GM18907 (cell line): Measurements from ENCODE around the gene MUC5B.

ENCODE experiments used
- ATAC-seq: cut with Tn5 transposase; IDR thresholded peaks from one replicate; pipeline ENCODE4 v1.9.1; 2021; ENCODE audit warnings: mild to moderate bottlenecking, moderate library complexity; ENCODE audit not compliant: unreplicated experiment

Gene MUC5B

DNA sequence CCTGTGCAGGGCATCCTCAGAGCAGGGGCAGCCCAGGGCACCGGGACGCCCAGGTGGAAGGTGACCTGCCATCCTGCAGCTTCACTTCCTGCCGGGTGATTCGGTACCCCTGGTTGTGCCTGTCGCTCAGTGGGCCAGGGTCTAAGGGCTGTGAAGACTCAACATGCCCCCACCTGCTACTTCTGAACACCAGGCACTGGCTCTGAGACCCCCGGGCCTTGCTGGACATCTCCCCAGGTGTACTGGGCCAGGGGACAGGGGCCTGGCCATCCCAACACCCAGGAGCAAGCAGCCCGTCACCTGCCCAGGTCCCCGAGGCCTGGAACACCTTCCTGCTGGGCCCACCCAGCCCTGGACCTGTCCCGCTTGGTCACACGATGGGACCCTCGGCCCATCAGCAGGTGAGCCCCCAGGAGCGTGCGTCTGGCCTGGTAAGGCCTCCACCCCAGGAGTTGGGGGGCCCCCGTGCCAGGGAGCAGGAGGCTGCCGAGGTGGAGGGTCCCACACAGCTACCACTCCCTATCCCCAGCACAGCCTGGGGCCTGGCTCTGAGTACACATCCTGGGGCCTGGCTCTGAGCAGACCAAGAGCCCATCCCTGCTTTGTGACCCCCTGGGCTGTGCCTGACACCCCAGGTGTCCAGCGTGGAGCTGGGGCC, 3.9 kb upstream of the MUC5B start:
- ATAC-seq = no peak

DNA sequence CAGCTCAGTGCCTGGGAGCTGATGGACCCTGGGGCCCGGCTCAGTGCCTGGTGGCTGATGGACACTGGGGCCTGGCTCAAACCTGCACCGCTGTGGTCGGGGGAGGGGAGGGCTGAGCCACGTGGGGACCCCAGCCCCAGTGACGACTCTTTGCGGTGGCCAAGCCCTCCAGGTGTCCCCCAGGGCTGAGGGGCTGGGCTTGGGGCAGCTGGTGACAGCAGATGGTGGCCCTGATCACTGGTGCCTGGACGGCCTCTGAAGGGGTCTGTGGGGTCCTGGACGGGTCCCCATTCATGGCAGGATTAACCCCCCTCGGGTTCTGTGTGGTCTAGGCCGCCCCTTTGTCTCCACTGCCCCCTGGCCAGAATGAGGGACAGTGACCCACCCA, 3.4 kb upstream of the MUC5B start:
- no peak for ATAC-seq

DNA sequence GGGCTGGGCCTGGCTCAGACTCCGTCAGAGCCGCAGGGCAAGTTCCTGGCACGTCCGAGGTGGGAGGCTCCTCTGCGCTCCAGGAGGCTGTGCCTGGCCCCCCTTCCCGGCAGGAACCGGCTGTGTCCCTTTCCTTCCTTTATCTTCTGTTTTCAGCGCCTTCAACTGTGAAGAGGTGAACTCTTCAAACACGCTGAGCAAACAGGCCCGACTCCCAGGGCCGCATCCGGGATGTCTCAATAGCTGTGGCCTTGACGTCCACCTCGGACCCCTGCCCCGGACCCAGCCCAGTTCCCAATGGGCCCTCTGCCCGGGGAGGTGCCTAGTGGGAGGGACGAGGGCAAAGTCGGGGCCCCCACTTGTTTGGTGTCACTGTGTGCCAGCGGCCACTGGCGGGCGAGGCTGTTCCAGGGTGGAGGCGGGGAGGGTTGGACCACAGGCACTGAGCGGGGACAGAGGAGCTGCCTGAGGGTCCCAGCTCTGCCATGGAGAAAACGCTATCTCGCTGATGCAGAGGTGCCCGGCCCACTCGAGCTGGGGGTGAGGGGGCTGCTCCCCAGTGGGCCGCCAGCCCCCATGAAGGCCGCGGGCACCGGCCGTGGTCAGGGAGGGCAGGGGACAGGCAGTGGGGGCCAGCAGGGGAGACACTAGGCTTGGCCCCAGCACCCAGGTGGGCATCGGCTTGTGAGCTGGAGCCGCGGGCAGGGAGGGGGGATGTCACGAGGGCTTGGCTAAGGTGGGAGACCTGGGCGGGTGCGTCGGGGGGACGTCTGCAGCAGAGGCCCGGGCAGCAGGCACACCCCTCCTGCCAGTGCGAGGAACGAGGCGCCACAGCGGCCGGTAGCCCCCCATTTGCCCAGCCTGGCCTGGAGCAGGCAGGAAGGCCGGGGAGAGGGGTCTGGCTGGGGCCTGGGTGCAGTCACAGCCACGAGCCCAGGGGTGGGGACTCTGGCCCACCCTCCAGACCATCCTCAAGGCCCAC, 2.7 kb upstream of the MUC5B start:
- ATAC-seq = no peak

DNA sequence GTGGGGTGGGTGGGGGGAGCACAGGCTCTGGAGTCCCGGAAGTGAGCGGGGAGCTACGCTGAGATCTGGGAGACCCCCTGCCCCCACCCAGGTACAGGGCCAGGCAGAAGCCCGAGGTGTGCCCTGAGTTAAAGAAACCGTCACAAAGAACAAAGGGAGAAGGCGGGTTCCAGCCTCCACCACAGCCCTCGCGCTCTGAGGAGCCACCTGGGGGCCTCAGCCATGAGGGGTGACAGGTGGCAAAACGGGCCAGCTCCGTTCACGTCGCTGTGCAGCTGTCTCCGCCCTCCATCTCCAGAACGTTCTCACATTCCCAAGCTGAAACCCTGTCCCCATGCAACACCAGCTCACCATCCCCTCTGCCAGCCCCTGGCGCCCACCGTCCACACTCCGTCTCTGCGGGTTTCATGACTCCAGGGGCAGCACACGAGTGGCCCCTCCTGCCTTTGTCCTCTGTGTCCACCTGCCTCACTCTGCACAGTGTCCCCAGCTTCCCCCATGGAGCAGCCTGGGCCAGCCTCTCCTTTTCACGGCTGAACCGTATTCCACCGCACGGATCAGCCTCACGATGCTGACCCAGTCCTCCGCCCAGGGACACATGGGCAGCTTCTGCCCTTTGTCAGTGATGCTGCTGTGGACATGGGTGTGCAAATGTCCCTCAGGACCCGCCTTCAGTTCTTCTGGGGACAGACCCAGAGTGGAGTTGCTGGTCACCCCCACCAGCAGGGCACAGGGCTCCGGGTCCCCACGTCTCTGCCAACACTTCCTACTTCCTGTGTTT, 1.7 kb upstream of the MUC5B start:
- ATAC-seq = no peak

DNA sequence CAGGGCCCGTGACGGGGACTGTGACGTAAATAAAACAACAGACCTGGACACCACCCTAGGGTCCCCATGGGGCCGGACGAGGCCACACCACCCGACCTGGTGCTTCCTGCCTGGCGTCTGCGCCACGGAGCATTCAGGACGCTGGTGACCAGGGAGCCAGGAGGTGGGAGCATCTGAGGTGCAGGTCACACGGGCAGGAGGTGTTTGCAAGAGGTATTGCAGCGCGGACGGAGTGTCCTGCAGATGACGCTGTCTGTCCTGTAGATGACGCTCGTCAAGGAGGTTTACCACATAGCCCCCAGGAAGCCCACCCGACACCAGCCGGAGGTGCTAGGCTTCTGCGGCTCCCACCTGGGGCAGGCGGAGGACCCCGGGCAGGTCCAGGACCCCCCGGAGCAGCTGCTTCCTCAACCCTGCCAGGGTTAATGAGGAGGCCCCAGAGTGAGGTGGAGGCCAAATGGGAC, 986 bp upstream of the MUC5B start:
- no peak for ATAC-seq

DNA sequence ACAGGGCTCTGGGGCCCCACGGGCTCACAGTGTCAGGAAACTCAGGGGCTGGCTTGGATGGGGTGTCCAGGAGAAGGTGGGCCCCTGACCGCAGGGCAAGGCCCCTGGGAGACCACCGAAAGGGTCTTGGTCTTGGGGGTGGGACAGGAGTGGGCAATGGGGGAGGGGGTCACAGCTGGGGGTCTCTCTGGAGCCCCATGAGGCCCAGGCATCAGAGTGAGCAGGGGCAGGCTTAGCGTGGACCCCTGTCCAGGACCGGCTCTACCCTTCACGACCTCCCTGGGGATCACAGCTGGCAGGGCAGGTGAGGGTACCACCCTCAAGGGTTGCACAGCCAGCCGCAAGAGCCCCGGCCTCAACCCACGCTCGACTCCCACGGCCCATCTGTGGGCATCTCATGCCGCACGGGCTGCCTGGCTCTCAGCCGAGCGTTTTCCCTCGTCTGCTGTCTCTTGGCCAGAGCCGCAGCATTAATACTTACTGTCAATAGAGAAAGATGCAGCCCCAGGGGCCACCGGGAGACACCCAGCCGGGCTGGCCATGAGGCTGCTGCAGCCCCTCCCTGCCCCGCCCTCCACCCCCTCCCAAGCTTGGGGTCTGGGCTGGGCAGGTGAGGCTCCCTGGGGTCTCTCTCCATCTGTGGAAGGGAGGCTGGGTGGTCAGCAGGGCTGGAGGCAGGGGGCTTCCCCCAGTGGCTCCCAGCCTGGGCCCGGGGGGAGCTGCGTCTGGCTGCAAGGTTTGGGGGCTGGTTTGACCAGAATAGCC, 662 bp downstream of the MUC5B start:
- ATAC-seq = no peak

DNA sequence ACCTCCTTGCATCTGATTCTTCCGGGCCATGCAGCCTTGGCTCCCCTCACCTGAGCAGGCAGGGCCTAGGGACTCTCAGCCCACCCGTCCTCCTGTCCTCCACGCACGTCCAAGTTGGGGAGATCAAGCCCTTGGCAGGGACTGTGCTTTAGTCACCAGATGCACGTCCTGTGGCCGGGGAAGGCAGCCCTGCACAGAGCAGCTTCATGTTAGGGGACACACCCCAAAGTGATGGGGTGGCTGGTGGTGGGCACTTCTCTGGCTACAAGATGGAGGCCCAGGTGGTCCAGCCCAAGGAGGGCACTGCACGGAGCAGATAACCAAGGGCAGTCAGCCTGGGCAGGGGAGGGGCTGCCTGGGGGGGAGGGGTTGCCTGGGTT, 1.2 kb downstream of the MUC5B start:
- no peak for ATAC-seq

DNA sequence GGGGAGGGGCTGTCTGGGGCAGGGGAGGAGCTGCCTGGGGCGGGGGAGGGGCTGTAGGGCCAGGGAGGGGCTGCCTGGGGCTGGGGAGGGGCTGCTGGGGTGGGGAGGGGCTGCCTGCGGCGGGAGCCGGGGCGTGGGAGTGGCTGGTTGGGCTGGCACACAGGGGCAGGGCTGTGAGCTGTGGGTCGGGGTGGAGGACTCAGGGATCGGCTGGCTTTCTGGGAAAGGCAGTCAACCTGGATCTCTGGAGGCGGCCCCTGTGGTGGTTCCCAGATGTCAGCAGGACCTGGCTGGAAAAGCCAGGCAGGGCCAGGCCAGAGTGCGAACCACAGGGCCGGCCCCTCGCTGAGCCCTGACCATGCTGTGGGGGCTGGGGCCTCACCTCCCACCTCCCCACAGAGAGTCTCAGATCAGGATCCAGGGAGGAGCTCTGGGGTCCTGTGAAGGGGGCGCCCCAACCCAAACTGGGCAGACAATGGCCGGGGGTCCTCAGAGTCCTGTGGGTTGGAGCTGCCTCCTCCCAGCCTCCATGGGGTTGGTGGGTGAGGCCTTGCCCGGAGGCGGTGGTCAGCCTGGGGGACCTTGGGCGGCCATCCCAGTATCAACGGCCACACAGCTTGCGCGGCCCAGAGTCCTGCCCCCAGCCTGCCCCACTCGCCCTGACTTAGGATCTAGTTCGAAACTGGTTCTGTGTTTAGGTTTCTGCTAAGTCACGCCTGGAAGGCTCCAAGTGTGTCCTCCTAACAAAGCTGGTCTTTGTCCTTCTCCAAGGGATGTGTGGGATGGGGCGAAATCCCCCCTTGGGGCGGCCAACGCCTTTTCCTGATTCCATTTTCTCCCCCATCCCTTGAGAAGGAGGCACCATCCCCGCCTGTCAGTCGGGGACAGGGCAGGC, 1.9 kb downstream of the MUC5B start:
- no peak for ATAC-seq

DNA sequence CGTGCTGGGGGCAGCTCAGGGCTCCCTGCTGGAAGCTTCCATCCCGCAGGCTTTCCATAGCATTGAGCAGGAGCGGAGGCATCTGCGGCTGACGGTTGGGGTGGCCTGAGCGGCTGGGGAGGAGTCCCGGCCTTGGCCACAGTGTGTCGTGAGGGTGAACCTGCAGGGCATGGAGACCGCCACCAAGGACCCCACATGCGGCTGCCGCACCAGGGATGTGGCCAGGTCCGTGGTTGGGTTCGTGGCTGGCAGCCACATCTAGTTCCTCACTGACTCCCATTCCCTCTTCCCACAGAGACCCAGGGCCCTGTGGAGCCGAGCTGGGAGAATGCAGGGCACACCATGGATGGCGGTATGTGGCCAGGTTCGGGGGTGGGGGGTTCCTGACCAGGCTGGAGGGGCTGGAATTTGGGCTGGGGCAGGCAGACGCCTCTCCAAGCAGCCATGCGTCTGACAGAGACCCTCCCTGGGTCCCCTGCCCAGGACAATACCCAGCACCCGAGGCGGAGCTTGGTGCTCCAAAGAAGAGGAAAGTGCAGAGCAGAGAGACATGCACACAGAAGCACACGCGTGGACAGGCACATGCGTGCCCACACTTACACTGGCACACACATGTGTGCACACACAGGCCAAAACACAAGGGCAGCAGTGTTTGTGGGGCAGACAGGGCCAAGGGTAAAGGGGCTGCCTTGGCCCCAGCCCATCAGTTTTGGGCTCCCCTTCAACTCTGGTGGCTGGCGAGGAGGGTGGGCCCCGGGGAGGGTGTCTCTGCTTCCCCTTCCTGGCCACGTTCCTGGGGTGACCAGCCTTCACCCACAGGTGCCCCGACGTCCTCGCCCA, 2.7 kb downstream of the MUC5B start:
- ATAC-seq = no peak

DNA sequence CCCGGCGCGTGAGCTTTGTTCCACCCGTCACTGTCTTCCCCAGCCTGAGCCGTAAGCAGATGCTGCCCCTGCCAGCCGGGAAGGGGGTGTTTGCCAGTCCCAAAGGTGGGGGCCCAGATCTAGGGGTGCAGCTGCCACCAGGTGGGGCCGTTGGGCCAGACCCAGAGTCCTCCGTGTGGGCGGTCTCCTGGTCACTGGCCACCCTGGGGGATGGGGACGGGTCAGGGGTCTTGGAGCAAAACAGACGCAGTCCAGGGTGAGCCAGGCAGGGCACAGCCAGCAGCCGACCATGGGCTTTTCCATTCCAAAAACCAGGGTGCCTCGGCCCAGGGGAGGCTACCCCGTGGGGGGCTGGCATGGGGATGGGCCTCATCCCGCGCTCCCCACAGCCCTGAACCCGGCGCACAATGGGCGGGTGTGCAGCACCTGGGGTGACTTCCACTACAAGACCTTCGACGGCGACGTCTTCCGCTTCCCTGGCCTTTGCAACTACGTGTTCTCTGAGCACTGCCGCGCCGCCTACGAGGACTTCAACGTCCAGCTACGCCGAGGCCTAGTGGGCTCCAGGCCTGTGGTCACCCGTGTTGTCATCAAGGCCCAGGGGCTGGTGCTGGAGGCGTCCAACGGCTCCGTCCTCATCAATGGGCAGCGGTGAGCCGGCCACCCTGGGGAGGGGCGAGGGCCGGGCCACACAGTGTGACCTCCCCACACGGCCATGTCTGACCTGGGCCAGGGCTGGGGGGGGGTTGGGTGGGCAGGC, 3.5 kb downstream of the MUC5B start:
- ATAC-seq = no peak

DNA sequence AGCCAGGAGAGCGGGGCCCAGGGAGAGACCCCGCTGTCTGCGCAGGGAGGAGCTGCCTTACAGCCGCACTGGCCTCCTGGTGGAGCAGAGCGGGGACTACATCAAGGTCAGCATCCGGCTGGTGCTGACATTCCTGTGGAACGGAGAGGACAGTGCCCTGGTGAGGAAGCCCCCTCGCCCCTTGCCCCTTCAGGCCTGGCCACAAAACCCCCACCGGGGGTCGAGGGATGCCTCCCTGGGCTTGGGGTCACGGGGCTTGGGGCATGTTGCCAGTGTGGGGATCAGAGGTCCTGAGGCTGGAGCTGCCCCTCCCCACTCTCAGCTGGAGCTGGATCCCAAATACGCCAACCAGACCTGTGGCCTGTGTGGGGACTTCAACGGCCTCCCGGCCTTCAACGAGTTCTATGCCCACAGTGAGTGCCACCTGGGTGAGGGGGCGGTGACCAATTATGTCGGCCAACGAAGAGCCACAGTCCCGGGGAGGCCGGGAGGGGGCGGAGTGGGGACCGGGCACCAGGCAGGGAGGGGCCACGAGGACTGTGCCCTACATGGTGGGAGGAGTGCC, 4.2 kb downstream of the MUC5B start:
- ATAC-seq = no peak

DNA sequence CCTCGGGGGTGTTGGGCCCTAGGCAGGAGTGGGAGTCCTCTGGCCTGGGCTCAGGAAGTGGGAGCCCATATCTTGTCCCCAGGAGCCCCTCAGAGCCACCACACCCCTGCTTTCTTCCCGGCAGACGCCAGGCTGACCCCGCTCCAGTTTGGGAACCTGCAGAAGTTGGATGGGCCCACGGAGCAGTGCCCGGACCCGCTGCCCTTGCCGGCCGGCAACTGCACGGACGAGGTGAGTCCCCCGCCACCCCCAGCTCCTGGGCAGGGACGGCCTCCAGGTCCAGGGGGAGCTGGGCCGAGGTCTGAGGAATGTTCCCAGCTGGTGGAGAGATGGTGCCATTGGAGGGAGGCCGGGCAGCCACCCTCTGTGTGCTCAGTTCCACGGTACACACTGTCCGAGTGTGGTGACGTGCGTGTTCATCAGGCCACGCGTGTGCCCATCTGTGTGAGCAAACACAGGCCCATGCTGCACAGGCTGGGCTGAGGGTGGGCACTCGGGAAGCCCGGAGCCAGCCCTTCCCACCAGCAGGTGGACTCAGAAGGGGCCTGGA, 4.8 kb downstream of the MUC5B start:
- no peak for ATAC-seq

DNA sequence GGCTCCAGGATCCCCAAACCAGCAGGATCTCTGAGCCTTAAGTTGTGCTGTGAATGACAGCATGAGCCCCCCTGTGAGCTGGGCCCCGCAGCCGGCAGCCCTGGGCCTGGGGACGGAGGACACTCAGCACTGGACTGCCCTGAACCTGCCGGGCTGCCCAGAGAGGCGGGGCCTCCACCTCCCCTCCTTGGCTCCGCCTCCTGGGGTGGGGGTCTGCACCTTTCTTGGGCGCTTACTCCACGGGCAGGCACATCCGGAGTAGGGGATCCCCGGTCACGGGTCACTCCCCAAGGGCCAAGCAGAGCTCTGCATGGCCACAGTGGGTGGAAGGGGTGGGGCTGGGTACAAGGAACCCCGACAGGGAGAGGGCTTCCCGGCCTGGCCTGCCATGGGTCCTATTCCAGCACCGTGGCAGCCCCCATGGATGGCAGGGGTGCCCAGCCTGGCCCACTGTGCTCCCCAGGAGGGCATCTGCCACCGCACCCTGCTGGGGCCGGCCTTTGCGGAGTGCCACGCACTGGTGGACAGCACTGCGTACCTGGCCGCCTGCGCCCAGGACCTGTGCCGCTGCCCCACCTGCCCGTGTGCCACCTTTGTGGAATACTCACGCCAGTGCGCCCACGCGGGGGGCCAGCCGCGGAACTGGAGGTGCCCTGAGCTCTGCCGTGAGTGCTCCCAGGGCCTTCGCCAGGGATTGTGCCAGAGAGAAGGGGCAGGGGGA, 5.4 kb downstream of the MUC5B start:
- no peak for ATAC-seq

DNA sequence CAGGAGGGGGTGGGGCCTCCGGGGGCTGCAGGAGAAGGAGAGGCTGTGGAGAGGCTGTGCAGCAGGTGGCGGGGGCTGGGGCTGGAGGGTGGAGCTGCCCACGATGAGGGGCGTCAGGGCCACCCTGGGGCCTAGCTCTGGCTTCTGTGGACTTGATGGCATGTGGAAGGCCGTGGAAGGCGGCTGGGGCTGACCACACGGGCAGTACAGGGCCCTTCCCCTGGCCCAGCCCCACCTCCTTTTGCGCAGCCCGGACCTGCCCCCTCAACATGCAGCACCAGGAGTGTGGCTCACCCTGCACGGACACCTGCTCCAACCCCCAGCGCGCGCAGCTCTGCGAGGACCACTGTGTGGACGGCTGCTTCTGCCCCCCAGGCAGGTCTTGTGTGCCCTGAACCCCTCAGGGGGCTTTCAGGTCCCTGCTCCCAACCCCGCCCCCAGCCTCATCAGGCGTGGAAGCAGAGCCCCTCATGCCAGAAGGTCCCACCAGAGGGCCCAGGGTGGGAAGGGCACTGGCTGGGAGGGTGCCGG, 6.1 kb downstream of the MUC5B start:
- no peak for ATAC-seq

DNA sequence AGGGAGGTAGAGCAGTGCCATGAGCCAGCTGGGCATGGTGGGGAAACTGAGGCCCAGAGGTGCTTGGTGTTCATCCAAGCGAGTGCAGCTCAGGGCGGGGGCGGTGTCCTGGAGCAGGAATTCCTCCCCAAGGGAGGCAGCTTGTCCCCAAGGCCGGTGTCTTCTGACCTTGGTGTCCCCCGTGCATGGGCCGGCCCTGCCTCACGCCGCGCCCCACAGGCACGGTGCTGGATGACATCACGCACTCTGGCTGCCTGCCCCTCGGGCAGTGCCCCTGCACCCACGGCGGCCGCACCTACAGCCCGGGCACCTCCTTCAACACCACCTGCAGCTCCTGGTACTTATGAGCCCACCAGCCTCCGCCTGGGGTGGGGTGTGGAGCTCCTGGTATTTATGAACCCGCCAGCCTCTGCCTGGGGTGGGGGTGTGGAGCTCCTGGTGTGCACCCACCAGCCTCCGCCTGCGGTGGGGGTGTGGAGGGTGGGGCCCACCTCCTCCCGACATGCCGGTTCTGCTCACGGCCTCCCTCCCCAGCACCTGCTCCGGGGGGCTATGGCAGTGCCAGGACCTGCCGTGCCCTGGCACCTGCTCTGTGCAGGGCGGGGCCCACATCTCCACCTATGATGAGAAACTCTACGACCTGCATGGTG, 6.7 kb downstream of the MUC5B start:
- no peak for ATAC-seq

DNA sequence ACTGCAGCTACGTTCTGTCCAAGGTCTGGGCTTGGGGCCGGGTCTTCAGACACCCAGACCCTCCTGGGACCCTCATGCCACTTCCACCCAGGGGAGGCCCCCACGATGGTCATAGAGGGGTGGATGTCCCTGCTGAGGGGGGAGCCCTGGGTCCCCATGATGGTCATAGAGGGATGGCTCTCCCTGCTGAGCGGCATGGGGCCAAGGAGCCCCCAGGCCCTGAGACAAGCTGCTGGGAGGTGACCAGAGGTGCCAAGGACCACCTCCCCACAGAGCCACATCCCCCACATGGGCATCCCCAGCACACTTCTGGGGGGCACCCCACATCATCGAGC, 7.2 kb downstream of the MUC5B start:
- no peak for ATAC-seq
